ENCODE results near the gene MACO1. TPM values are rescaled to one million over a fixed set of nuclear protein-coding genes. Genes with fewer than 3 reads are reported as not detected.

Gene MACO1
- total RNA-seq, 1 donor from 2014 or later = 39.4 TPM

- Mint-ChIP-seq H3K27ac (ENCODE audit: unreplicated experiment) (no peak overlapping the region), H3K36me3 (ENCODE audit: low read depth) (peaks cover 7% of the 10 kb centered on the region), H3K9me3 (ENCODE audit: low read depth) (no peaks in the 10 kb centered on the region), H3K4me1 (ENCODE audit: low read depth) (peaks cover 8% of the 10 kb centered on the region), H3K4me3 (ENCODE audit: unreplicated experiment) (no peak overlapping the region), H3K27me3 (ENCODE audit: low read depth) (no peaks in the 10 kb centered on the region)
- DNase-seq (ENCODE audit: low spot score) = no peak
- no peak for TF ChIP-seq CTCF (IDR thresholded peaks at IDR 0.05)
Observed at GRCh38 chr1:25484096-25484495, 53.4 kb downstream of the MACO1 start.

DNA sequence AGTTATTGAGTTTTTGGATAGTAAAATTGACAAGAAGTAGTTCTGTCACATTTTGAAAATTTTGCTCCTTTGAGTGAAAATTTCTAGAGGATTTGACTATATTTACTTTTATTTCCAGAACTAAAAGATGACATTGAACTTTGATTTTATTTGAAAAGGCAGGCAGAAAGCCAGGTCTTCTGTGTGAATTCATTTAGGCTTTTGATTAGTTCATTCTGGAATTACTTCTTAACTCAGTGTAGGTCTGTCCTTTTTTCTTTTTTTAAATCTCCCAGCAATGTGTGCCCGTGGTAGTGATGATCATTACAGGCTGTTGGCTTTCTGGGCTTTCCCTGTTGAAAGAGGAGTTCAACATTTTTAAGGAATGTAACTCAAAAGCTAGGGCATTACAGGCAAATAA is 53.8 kb downstream of the MACO1 start:
- Mint-ChIP-seq H3K36me3 (ENCODE audit: low read depth) (peaks cover 8% of the 10 kb centered on the region), H3K27ac (ENCODE audit: unreplicated experiment) (no peak overlapping the region), H3K4me3 (ENCODE audit: unreplicated experiment) (no peak overlapping the region), H3K9me3 (ENCODE audit: low read depth) (no peaks in the 10 kb centered on the region), H3K27me3 (ENCODE audit: low read depth) (no peaks in the 10 kb centered on the region), H3K4me1 (ENCODE audit: low read depth) (peaks cover 8% of the 10 kb centered on the region)
- TF ChIP-seq CTCF (IDR thresholded peaks at IDR 0.05) = no peak
- DNase-seq (ENCODE audit: low spot score) = no peak

DNA sequence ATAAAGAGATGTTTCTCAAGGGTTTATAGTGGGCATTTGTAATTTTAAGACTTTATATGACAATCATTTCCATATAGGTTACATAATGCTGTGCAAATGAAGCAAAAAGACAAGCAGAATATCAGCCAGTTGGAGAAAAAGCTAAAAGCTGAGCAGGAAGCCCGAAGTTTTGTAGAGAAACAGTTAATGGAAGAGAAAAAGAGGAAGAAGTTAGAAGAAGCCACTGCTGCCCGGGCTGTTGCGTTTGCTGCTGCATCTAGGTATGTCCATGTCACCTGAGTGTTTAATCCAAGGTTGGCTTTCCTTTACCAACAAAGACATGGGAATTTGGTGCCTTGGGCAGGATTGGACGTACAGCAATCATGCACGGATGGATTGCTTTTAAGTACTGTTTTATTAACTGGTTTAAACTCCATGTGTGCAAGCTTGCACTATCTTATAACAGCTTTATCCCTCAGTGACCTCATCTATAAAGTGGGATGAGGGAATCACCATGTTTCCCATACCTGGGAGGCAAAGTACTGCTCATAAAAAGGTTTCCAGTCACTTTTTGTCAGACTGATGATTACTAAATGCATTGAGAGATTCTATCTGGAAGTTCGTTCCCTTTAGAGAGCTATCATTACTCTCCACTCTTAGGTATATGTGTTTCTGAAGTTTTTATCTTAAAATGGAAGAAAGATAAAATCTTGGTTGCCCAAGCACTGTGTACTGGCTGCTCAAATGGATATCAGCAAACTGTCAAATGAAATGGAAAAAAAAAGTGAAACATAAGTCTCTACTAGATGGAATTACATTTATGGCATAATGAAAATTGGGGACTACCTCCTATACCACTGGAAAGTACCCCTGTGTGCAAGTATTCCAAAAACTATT is 55.1 kb downstream of the MACO1 start:
- Mint-ChIP-seq H3K9me3 (ENCODE audit: low read depth) (no peaks in the 10 kb centered on the region), H3K4me1 (ENCODE audit: low read depth) (peaks cover 8% of the 10 kb centered on the region), H3K4me3 (ENCODE audit: unreplicated experiment) (no peak overlapping the region), H3K36me3 (ENCODE audit: low read depth) (peaks cover 14% of the 10 kb centered on the region), H3K27ac (ENCODE audit: unreplicated experiment) (no peak overlapping the region), H3K27me3 (ENCODE audit: low read depth) (no peaks in the 10 kb centered on the region)
- no peak for DNase-seq (ENCODE audit: low spot score)
- no peak for TF ChIP-seq CTCF (IDR thresholded peaks at IDR 0.05)

DNA sequence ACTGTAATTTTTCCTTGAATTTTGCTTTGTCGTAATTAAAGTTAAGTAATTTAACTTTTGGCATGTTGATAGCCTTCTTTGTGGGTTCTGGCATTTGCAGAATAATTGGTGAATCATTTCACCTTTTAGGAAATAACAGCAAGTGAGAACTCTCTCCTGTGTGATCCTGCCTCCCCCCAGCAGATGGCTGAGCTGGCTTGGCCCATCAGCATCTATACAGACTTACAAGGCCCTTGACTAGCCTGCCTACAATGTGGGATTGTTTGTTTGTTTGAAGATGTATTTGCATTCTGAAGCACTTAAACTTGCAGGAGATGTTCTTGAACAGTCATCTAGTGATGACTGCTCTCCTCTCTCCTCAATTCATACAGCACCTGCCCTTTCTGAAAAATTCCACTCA is 55.9 kb downstream of the MACO1 start:
- peak; percentile 44 for TF ChIP-seq CTCF (IDR thresholded peaks at IDR 0.05)
- peaks cover 6% of the 10 kb centered on the region for H3K4me1 Mint-ChIP-seq (ENCODE audit: low read depth)
- H3K4me3 Mint-ChIP-seq (ENCODE audit: unreplicated experiment) = no peak overlapping the region
- DNase-seq (ENCODE audit: low spot score) = no peak
- no peaks in the 10 kb centered on the region for H3K9me3 Mint-ChIP-seq (ENCODE audit: low read depth)
- H3K36me3 Mint-ChIP-seq (ENCODE audit: low read depth) = peaks cover 20% of the 10 kb centered on the region
- H3K27ac Mint-ChIP-seq (ENCODE audit: unreplicated experiment) = no peak overlapping the region
- H3K27me3 Mint-ChIP-seq (ENCODE audit: low read depth) = no peaks in the 10 kb centered on the region

DNA sequence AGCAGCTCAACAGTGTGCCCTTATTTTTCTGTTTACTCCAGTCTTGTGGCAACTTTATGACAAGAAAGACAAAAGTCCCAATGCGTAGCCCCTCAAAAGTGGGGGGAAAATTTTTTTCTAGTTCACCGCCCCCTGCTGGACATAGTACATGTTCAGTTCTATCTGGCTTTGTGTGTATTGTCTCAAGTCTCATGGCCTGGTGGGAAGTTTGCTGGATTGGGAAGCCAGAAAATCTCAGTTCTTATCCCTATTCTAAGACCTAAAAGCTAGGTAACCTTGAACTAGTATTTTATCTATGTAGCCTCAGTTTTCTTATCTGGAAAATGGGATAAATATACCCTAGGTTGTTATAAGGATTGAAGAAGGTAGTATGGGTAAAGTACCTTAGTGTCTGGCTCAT is 56.9 kb downstream of the MACO1 start:
- DNase-seq (ENCODE audit: low spot score) = no peak
- H3K4me3 Mint-ChIP-seq (ENCODE audit: unreplicated experiment) = no peak overlapping the region
- H3K27ac Mint-ChIP-seq (ENCODE audit: unreplicated experiment) = no peak overlapping the region
- peaks cover 27% of the 10 kb centered on the region for H3K36me3 Mint-ChIP-seq (ENCODE audit: low read depth)
- TF ChIP-seq CTCF (IDR thresholded peaks at IDR 0.05) = peak; percentile 76
- no peaks in the 10 kb centered on the region for H3K4me1 Mint-ChIP-seq (ENCODE audit: low read depth)
- H3K27me3 Mint-ChIP-seq (ENCODE audit: low read depth) = no peaks in the 10 kb centered on the region
- H3K9me3 Mint-ChIP-seq (ENCODE audit: low read depth) = no peaks in the 10 kb centered on the region

Measured in chondrocyte (in vitro differentiated cells).